GM12891 (cell line): ENCODE results near the gene OVAAL.

Experiments
- POLR2A ChIP-seq: IDR thresholded peaks from 2 replicates; pipeline ENCODE4 v1.6.1; 2011; ENCODE audit warnings: low read depth, low read length, control low read depth
- SPI1 ChIP-seq: IDR thresholded peaks from 2 replicates; pipeline ENCODE4 v1.6.1; 2011; ENCODE audit warnings: low read depth, low read length, control low read depth
- TAF1 ChIP-seq: IDR thresholded peaks from 2 replicates; pipeline ENCODE4 v1.6.1; 2011; ENCODE audit warnings: low read depth, low read length, control low read depth

DNA sequence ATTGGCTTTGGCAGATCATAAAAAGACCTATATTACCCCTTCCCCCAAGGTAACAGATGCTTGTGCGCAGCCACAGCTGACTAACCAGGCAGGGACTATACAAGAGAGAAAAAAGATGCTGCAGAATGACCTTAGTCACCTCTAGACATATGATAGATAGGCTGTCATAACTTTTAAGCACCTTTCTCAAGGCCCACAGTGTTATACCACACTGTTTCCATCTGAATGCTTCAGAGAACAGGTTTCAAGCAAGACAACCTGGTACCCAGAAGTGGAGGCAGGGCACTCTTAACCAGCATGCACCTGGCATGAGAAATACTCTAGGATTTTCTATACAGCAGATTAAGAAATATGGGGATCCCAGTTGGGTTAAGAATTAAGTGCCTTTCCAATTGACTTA is 12.8 kb upstream of the OVAAL start:
- TF ChIP-seq POLR2A (no peak), SPI1 (no peak), TAF1 (no peak)
